ENCODE results near the gene GPC5. TPM values are rescaled to one million over a fixed set of nuclear protein-coding genes. Genes with fewer than 3 reads are reported as not detected.

The GPC5 gene
- total and polyA plus RNA-seq, 2 of the 8 experiments (the other 6 are each of a cell fraction or from before 2014, with no cell fraction given), result 0.20 to 0.39 TPM

GRCh38 chr13:92272177-92272576 lies 873.8 kb downstream of the GPC5 start:
- H3K9ac ChIP-seq (replicated peaks in 1 of 4; ENCODE audit: extremely low read depth in 1 of 4, low read depth in 3 of 4, low read length in 3 of 4), result no peak overlapping the region; a peak in 1 of 7 replicates
- no peaks in the 10 kb centered on the region for H3K27me3 ChIP-seq (replicated peaks in 1 of 4; ENCODE audit: control insufficient read depth in 3 of 4, extremely low read depth in 1 of 4, insufficient read depth in 3 of 4, low read length in 3 of 4)
- WGBS, 2 experiments (ENCODE audit: extremely low coverage in 1 of 2, insufficient coverage in 1 of 2, insufficient read length in 1 of 2, insufficient replicate concordance in 2 of 2, low coverage in 1 of 2, low lambda C conversion rate in 2 of 2, missing lambda C conversion rate in 1 of 2), result 88% methylated on average over 1 of the region's 1 CpG; no CpG with 5 or more reads in 1 of the 2 experiments

More at GRCh38 chr13:92272177-92272576, 873.8 kb downstream of the GPC5 start:
- H3K14ac ChIP-seq (ENCODE audit: insufficient read length), result no peak overlapping the region
- ChIA-PET POLR2A (ENCODE audit: partially characterized antibody) (no interaction called here), CTCF (ENCODE audit: partially characterized antibody) (interaction anchor here (1.4 kb wide), 1 partner anchor 9 kb away, joined by 4 read pairs; no protein-coding TSS in a partner anchor)
- no peak for DNase-seq (ENCODE audit: low read depth in 1 of 2, low spot score in 2 of 2)
- H3K27ac ChIP-seq (ENCODE audit: low read depth, low read length), result no peak overlapping the region
- no peak overlapping the region for H3K4me2 ChIP-seq (ENCODE audit: insufficient read depth in 1 of 2, low read depth in 2 of 2, low read length in 2 of 2)
- H3K56ac ChIP-seq (replicated peaks; ENCODE audit: insufficient read length, low read depth, low read length), result no peak overlapping the region
- no peak overlapping the region for H2AK5ac ChIP-seq (ENCODE audit: low read depth, low read length)
- TF ChIP-seq SP1 (IDR thresholded peaks at IDR 0.05; ENCODE audit: low read depth, low read length), result no peak
- no peak for TF ChIP-seq SIN3A (conservative IDR thresholded peaks at IDR 0.05 in 1 of 2, IDR thresholded peaks at IDR 0.05 in 1 of 2; ENCODE audit: low read depth in 1 of 2, low read length in 2 of 2)
- no peak for TF ChIP-seq ATF2 (IDR thresholded peaks at IDR 0.05; ENCODE audit: low read length)
- TF ChIP-seq EP300 (IDR thresholded peaks at IDR 0.05; ENCODE audit: borderline replicate concordance in 1 of 2, low read depth in 2 of 2, low read length in 2 of 2), result no peak
- TF ChIP-seq TAF1 (IDR thresholded peaks at IDR 0.05; ENCODE audit: low read depth, low read length), result no peak
- no peak for TF ChIP-seq EGR1 (IDR thresholded peaks at IDR 0.05; ENCODE audit: borderline replicate concordance, low read depth, low read length)
- TF ChIP-seq SP2 (IDR thresholded peaks at IDR 0.05; ENCODE audit: low read length), result no peak
- no peak overlapping the region for H2BK20ac ChIP-seq (ENCODE audit: low read length)
- H2AFZ ChIP-seq (ENCODE audit: low read length), result no peak overlapping the region
- no peaks in the 10 kb centered on the region for H3K36me3 ChIP-seq (ENCODE audit: control insufficient read depth in 2 of 4, insufficient read depth in 4 of 4, low read length in 3 of 4)
- H3K4me1 ChIP-seq (replicated peaks in 1 of 4; ENCODE audit: control insufficient read depth in 3 of 4, insufficient read depth in 4 of 4, low read length in 3 of 4), result no peaks in the 10 kb centered on the region
- no peaks in the 10 kb centered on the region for H3K79me1 ChIP-seq (ENCODE audit: low read depth, low read length)
- H2BK15ac ChIP-seq (ENCODE audit: low read length), result no peak overlapping the region
- H3K4ac ChIP-seq (replicated peaks; ENCODE audit: insufficient read length, low read depth, low read length), result no peak overlapping the region
- H3K4me3 ChIP-seq (ENCODE audit: extremely low read depth in 1 of 4, insufficient read depth in 2 of 4, low read depth in 3 of 4, low read length in 4 of 4), result no peak overlapping the region
- no peak overlapping the region for H2BK120ac ChIP-seq (replicated peaks; ENCODE audit: low read depth, low read length)
- no peak for FAIRE-seq
- no peaks in the 10 kb centered on the region for H3K9me3 ChIP-seq (ENCODE audit: insufficient read depth in 2 of 2, low read depth in 1 of 2, low read length in 1 of 2)
- no peak overlapping the region for H4K8ac ChIP-seq (ENCODE audit: extremely low read depth, insufficient read depth, low read length)
- H4K20me1 ChIP-seq (replicated peaks in 1 of 2; ENCODE audit: control insufficient read depth in 1 of 2, insufficient read depth in 2 of 2, low read length in 2 of 2), result no peaks in the 10 kb centered on the region
- no peaks in the 10 kb centered on the region for H3K79me2 ChIP-seq (ENCODE audit: control insufficient read depth in 1 of 2, insufficient read depth in 2 of 2, low read length in 2 of 2)
- no peak overlapping the region for H3K18ac ChIP-seq (ENCODE audit: extremely low read depth, low read length)
- H3K23ac ChIP-seq (ENCODE audit: insufficient read length), result no peak overlapping the region
- no peak overlapping the region for H4K91ac ChIP-seq (replicated peaks; ENCODE audit: insufficient read length, low read length)
- H2BK5ac ChIP-seq (ENCODE audit: low read depth, low read length), result no peak overlapping the region
- H3K23me2 ChIP-seq (ENCODE audit: low read depth, low read length), result no peaks in the 10 kb centered on the region
- no peak overlapping the region for H4K5ac ChIP-seq (ENCODE audit: insufficient read length, low read depth, low read length)
- H2BK12ac ChIP-seq (ENCODE audit: low read depth, low read length), result no peak overlapping the region

Measured in H1 (cell line).